ENCODE data around the gene PAFAH2. TPM values are rescaled to one million over a fixed set of nuclear protein-coding genes. Genes with fewer than 3 reads are reported as not detected.

The PAFAH2 gene
- total and polyA plus RNA-seq, 2 of the 13 experiments (the other 11 are each of a cell fraction or from before 2014, with no cell fraction given): 6.9 to 9.4 TPM

DNA sequence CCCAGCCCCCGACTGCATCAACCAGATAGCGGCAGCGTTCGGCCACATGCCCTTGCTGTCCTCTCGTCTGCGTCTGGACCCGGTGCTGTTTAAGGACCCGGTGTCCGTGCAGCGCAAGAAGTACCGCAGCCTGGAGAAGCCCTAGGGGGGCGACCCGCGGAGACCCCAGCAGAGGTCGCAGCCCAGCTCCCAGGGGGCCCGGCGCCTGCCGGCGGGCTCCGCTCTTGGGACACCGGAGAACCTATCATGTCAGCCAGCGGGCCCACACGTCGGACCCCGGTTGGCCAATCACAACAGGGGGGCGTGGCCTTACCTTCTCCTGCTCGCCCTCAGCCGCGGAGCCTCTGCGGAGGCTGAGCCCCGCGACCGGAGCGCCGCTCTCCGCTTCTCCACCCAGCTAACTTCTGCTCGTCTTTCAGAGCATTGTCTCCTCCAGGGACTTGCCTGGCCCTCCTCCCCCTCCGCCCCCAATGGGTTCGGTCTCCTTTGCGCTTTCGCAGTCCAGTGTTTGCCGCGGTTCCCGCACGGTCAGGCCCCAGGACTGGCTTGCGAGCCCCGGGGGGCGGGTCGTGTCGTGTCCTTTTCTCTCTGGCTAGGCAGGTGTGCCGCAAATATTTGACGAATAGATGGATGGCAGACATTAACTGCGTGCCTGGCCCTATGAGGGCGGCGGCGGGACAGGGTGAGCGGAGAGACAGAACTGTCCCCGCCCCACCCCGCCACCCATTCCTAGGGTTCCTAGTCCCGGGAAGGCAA lies 37.5 kb upstream of the PAFAH2 start (continued):
- no peak for TF ChIP-seq NFIB (CRISPR knock-in tag; IDR thresholded peaks at IDR 0.05; ENCODE audit: borderline replicate concordance)
- no peak for TF ChIP-seq U2AF2 (IDR thresholded peaks at IDR 0.05; ENCODE audit: low read depth, low read length)
- no peak for TF ChIP-seq ZMYM3 (CRISPR knock-in tag; IDR thresholded peaks at IDR 0.05)
- TF ChIP-seq U2AF1 (optimal IDR thresholded peaks at IDR 0.05; ENCODE audit: low read depth, low read length): no peak
- TF ChIP-seq, protein P1, sequence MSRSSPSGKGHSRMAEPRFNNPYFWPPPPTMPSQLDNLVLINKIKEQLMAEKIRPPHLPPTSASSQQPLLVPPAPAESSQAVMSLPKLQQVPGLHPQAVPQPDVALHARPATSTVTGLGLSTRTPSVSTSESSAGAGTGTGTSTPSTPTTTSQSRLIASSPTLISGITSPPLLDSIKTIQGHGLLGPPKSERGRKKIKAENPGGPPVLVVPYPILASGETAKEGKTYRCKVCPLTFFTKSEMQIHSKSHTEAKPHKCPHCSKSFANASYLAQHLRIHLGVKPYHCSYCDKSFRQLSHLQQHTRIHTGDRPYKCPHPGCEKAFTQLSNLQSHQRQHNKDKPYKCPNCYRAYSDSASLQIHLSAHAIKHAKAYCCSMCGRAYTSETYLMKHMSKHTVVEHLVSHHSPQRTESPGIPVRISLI (CRISPR knock-in tag; IDR thresholded peaks at IDR 0.05; ENCODE audit: borderline replicate concordance): 0 out of 2 replicates have a peak, but pooled peaks have one; percentile 19
- TF ChIP-seq ISX (CRISPR knock-in tag; conservative IDR thresholded peaks at IDR 0.05): no peak
- TF ChIP-seq FOXK1 (CRISPR knock-in tag; IDR thresholded peaks at IDR 0.05; ENCODE audit: borderline replicate concordance, low read depth): no peak
- TF ChIP-seq MED8 (CRISPR knock-in tag; IDR thresholded peaks at IDR 0.05; ENCODE audit: insufficient replicate concordance): no peak
- TF ChIP-seq ZBTB7A (CRISPR knock-in tag; IDR thresholded peaks at IDR 0.05): no peak
- TF ChIP-seq ZNF747 (CRISPR knock-in tag; IDR thresholded peaks at IDR 0.05; ENCODE audit: borderline replicate concordance): no peak; the same call in 1 of the 2 replicates
- TF ChIP-seq, protein P2, sequence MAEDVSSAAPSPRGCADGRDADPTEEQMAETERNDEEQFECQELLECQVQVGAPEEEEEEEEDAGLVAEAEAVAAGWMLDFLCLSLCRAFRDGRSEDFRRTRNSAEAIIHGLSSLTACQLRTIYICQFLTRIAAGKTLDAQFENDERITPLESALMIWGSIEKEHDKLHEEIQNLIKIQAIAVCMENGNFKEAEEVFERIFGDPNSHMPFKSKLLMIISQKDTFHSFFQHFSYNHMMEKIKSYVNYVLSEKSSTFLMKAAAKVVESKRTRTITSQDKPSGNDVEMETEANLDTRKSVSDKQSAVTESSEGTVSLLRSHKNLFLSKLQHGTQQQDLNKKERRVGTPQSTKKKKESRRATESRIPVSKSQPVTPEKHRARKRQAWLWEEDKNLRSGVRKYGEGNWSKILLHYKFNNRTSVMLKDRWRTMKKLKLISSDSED (CRISPR knock-in tag; IDR thresholded peaks at IDR 0.05): no peak
- TF ChIP-seq CBX1 (IDR thresholded peaks at IDR 0.05; ENCODE audit: low read depth): no peak
- TF ChIP-seq TSC22D2 (CRISPR knock-in tag; IDR thresholded peaks at IDR 0.05; ENCODE audit: borderline replicate concordance): no peak
- no peak for TF ChIP-seq ZNF816 (CRISPR knock-in tag; IDR thresholded peaks at IDR 0.05; ENCODE audit: borderline replicate concordance)
- TF ChIP-seq, protein P3, sequence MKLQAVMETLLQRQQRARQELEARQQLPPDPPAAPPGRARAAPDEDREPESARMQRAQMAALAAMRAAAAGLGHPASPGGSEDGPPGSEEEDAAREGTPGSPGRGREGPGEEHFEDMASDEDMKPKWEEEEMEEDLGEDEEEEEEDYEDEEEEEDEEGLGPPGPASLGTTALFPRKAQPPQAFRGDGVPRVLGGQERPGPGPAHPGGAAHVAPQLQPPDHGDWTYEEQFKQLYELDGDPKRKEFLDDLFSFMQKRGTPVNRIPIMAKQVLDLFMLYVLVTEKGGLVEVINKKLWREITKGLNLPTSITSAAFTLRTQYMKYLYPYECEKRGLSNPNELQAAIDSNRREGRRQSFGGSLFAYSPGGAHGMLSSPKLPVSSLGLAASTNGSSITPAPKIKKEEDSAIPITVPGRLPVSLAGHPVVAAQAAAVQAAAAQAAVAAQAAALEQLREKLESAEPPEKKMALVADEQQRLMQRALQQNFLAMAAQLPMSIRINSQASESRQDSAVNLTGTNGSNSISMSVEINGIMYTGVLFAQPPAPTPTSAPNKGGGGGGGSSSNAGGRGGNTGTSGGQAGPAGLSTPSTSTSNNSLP (IDR thresholded peaks at IDR 0.05; ENCODE audit: low read depth, low read length): no peak
- TF ChIP-seq IRF2 (CRISPR knock-in tag; IDR thresholded peaks at IDR 0.05): peak; percentile 8; the same call in 1 of the 2 replicates
- no peak for TF ChIP-seq TRIM24 (CRISPR knock-in tag; IDR thresholded peaks at IDR 0.05)
- TF ChIP-seq SUZ12 (IDR thresholded peaks at IDR 0.05; ENCODE audit: low read depth, low read length): no peak
- TF ChIP-seq, protein P4, sequence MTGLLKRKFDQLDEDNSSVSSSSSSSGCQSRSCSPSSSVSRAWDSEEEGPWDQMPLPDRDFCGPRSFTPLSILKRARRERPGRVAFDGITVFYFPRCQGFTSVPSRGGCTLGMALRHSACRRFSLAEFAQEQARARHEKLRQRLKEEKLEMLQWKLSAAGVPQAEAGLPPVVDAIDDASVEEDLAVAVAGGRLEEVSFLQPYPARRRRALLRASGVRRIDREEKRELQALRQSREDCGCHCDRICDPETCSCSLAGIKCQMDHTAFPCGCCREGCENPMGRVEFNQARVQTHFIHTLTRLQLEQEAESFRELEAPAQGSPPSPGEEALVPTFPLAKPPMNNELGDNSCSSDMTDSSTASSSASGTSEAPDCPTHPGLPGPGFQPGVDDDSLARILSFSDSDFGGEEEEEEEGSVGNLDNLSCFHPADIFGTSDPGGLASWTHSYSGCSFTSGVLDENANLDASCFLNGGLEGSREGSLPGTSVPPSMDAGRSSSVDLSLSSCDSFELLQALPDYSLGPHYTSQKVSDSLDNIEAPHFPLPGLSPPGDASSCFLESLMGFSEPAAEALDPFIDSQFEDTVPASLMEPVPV (CRISPR knock-in tag; IDR thresholded peaks at IDR 0.05): no peak; the same call in 1 of the 2 replicates
- TF ChIP-seq RBM22 (optimal IDR thresholded peaks at IDR 0.05; ENCODE audit: low read length): no peak
- TF ChIP-seq ZBTB7B (CRISPR knock-in tag; IDR thresholded peaks at IDR 0.05): peak; percentile 95
- TF ChIP-seq, protein P5, sequence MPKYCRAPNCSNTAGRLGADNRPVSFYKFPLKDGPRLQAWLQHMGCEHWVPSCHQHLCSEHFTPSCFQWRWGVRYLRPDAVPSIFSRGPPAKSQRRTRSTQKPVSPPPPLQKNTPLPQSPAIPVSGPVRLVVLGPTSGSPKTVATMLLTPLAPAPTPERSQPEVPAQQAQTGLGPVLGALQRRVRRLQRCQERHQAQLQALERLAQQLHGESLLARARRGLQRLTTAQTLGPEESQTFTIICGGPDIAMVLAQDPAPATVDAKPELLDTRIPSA (CRISPR knock-in tag; IDR thresholded peaks at IDR 0.05; ENCODE audit: borderline replicate concordance): no peak
- TF ChIP-seq, protein P6, sequence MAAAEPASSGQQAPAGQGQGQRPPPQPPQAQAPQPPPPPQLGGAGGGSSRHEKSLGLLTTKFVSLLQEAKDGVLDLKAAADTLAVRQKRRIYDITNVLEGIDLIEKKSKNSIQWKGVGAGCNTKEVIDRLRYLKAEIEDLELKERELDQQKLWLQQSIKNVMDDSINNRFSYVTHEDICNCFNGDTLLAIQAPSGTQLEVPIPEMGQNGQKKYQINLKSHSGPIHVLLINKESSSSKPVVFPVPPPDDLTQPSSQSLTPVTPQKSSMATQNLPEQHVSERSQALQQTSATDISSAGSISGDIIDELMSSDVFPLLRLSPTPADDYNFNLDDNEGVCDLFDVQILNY (CRISPR knock-in tag; conservative IDR thresholded peaks at IDR 0.05): no peak
